HG03378 (cell line): ENCODE data around the gene PRRT2.
"Not testable (repeated sequence)": the region's sequence is repeated elsewhere in the genome, so short reads cannot be mapped to it uniquely, and the experiment has no call there.

Source experiments
- ATAC-seq: cut with Tn5 transposase; IDR thresholded peaks from one replicate; pipeline ENCODE4 v1.9.1; 2021; ENCODE audit warnings: mild to moderate bottlenecking, moderate library complexity; ENCODE audit not compliant: unreplicated experiment

The PRRT2 gene

GRCh38 chr16:29790949-29791844 is 20.8 kb upstream of the PRRT2 start:
- peak; percentile 5 for ATAC-seq

GRCh38 chr16:29791845-29792807 is 19.9 kb upstream of the PRRT2 start:
- ATAC-seq = no peak

GRCh38 chr16:29793153-29793552 is 18.8 kb upstream of the PRRT2 start:
- not testable (repeated sequence) for ATAC-seq

DNA sequence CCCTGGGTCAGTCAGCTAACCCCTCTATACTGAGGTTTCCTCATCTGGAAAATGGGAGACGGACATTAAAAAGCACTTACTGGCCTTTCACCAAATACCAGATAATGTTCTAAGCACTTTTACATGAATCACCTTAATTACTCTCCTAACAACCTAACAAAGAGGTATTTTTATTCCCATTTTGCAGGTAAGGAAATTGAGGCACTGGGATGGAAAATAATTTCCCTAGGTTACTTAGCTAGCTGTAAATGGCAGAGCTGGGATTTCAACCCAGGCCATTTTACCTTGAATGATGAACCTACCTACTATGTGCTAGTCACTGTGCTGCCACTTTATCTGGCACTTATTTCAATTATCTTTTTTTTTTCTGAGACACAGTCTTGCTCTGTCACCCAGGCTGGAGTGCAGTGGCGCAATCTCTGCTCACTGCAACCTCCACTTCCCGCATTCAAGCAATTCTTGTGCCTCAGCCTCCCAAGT is 17.7 kb upstream of the PRRT2 start:
- ATAC-seq = no peak

- ATAC-seq = no peak
Observed at GRCh38 chr16:29802416-29802935, 9.5 kb upstream of the PRRT2 start.

GRCh38 chr16:29804020-29804419 is 8.0 kb upstream of the PRRT2 start:
- ATAC-seq = no peak

GRCh38 chr16:29804455-29805231 is 7.3 kb upstream of the PRRT2 start:
- no peak for ATAC-seq

- ATAC-seq = peak; percentile 39
Observed at GRCh38 chr16:29805232-29806098, 6.5 kb upstream of the PRRT2 start.

DNA sequence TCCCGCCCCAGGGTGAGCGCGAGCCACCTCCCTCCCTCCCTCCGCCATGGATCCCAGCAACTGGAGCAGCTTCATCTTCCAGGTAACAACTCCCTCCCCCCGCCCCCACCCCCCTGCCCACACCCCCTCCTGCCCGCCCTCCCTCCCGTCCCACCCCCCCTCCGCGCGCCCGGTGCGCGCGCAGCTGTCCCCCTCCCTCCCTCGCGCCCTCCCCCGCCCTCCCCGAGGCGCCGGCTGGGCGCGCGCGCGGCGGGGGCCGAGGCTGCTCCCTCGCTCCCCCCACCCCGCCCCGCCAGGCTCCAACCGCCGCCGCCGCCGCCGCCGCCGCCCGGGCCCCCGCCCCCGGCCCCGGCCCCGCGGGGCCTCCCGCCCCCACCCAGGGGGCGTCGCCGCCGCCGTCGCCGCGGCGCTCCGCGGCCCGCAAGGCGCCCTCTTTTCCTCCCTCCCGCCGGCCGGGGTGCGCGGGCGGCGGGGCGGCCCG is 5.9 kb upstream of the PRRT2 start, which contains the start of gene MAZ:
TSS of gene MAZ (plus strand) at position 431 of the 481 bp plus-strand sequence. CDS start 173 bp downstream, outside the sequence.
- ATAC-seq = no peak

- no peak for ATAC-seq
Observed at GRCh38 chr16:29806641-29807425, 5.2 kb upstream of the PRRT2 start.

- ATAC-seq = no peak
Observed at GRCh38 chr16:29807426-29808218, 4.4 kb upstream of the PRRT2 start.

- no peak for ATAC-seq
Observed at GRCh38 chr16:29808219-29808900, 3.6 kb upstream of the PRRT2 start.

GRCh38 chr16:29809031-29809747 is 2.8 kb upstream of the PRRT2 start:
- ATAC-seq = no peak

DNA sequence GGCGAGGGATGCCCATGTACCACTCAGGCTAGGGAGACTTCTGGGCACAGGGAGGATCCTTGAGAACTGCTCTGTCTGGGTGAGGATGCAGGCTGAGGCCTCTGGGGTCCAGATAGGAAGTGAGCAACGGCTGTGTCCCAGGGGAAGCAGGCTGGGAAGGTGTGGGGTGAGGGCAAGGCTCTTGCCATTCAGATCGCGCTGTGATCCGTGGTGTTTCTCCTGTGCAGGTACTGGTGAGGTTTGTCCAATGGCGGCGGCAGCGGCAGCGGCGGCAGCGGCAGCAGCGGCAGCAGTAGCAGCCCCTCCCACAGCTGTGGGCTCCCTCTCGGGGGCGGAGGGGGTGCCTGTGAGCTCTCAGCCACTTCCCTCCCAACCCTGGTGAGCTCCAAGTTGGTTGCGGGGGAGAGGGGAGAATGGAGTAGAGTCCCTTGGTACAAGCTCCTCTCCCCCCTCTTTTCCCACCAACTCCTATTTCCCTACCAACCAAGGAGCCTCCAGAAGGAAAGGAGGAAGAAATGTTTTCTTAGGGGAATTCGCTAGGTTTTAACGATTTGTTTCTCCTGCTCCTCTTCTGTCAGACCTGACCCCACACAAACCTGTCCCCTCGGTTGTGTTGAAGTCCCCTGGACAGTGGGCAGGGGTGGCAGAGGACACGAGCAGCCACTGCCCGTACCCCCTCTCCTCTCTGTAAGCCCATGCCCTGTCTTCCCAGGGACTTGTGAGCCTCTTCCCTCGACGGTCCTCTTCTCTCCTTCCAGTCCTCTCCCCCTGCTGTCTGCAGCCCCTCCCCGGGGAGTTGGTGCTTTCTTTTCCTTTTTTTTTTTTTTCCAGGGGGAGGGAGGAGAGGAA is 1.9 kb upstream of the PRRT2 start:
- no peak for ATAC-seq

GRCh38 chr16:29810699-29811169 is 1.3 kb upstream of the PRRT2 start:
- ATAC-seq = no peak
